Measurements from ENCODE around the gene GJC1. TPM values are rescaled to one million over a fixed set of nuclear protein-coding genes. Genes with fewer than 3 reads are reported as not detected.

GJC1 gene
- total and polyA plus RNA-seq, 2 donors (not counting 1 experiment from before 2014, with no cell fraction given) = 33.9 to 97.3 TPM

- no peak for TF ChIP-seq EZH2 (IDR thresholded peaks at IDR 0.05; ENCODE audit: low read length, missing control alignments)
- TF ChIP-seq, protein P1, sequence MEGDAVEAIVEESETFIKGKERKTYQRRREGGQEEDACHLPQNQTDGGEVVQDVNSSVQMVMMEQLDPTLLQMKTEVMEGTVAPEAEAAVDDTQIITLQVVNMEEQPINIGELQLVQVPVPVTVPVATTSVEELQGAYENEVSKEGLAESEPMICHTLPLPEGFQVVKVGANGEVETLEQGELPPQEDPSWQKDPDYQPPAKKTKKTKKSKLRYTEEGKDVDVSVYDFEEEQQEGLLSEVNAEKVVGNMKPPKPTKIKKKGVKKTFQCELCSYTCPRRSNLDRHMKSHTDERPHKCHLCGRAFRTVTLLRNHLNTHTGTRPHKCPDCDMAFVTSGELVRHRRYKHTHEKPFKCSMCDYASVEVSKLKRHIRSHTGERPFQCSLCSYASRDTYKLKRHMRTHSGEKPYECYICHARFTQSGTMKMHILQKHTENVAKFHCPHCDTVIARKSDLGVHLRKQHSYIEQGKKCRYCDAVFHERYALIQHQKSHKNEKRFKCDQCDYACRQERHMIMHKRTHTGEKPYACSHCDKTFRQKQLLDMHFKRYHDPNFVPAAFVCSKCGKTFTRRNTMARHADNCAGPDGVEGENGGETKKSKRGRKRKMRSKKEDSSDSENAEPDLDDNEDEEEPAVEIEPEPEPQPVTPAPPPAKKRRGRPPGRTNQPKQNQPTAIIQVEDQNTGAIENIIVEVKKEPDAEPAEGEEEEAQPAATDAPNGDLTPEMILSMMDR (conservative IDR thresholded peaks at IDR 0.05 in 1 of 2, IDR thresholded peaks at IDR 0.05 in 1 of 2; ENCODE audit: low read depth in 1 of 2, low read length in 2 of 2) = no peak
- H3K4me2 ChIP-seq (ENCODE audit: extremely low read depth, insufficient read depth, low read length) = no peak overlapping the region
- no peaks in the 10 kb centered on the region for H4K20me1 ChIP-seq (ENCODE audit: control insufficient read depth, extremely low read depth, insufficient read depth, low read length)
- no peaks in the 10 kb centered on the region for H3K9me3 ChIP-seq (ENCODE audit: control insufficient read depth, insufficient read depth, low read depth, low read length)
- H3K4me3 ChIP-seq (replicated peaks in 1 of 4; ENCODE audit: control extremely low read depth in 1 of 4, insufficient read depth in 1 of 4, low read depth in 3 of 4, low read length in 4 of 4) = no peak overlapping the region
- peaks cover 19% of the 10 kb centered on the region for H3K36me3 ChIP-seq (ENCODE audit: control insufficient read depth, insufficient read depth, low read length)
- no peak overlapping the region for H2AFZ ChIP-seq (ENCODE audit: low read length)
- no peaks in the 10 kb centered on the region for H3K27me3 ChIP-seq (ENCODE audit: control insufficient read depth, insufficient read depth, low read length)
- no peak overlapping the region for H3K27ac ChIP-seq (ENCODE audit: insufficient read depth, low read length)
- no peak overlapping the region for H3K9ac ChIP-seq (ENCODE audit: insufficient read depth, low read length)
- DNase-seq (ENCODE audit: low read depth in 2 of 2) = no peak
- no peaks in the 10 kb centered on the region for H3K79me2 ChIP-seq (ENCODE audit: control insufficient read depth, insufficient read depth, low read length)
- no peaks in the 10 kb centered on the region for H3K4me1 ChIP-seq (ENCODE audit: control insufficient read depth, extremely low read depth, insufficient read depth, low read length)
Observed at GRCh38 chr17:44850612-44851011, 20.5 kb upstream of the GJC1 start.

- Histone ChIP-seq H3K27ac (ENCODE audit: insufficient read depth, low read length) (no peak overlapping the region), H3K79me2 (ENCODE audit: control insufficient read depth, insufficient read depth, low read length) (no peaks in the 10 kb centered on the region), H3K4me2 (ENCODE audit: extremely low read depth, insufficient read depth, low read length) (no peak overlapping the region), H3K36me3 (ENCODE audit: control insufficient read depth, insufficient read depth, low read length) (peaks cover 19% of the 10 kb centered on the region), H3K27me3 (ENCODE audit: control insufficient read depth, insufficient read depth, low read length) (no peaks in the 10 kb centered on the region), H3K9me3 (ENCODE audit: control insufficient read depth, insufficient read depth, low read depth, low read length) (no peaks in the 10 kb centered on the region), H3K9ac (ENCODE audit: insufficient read depth, low read length) (no peak overlapping the region), H4K20me1 (ENCODE audit: control insufficient read depth, extremely low read depth, insufficient read depth, low read length) (no peaks in the 10 kb centered on the region), H3K4me1 (ENCODE audit: control insufficient read depth, extremely low read depth, insufficient read depth, low read length) (peaks cover 2% of the 10 kb centered on the region), H3K4me3 (replicated peaks in 1 of 4; ENCODE audit: control extremely low read depth in 1 of 4, insufficient read depth in 1 of 4, low read depth in 3 of 4, low read length in 4 of 4) (no peak overlapping the region), H2AFZ (ENCODE audit: low read length) (no peak overlapping the region)
- no peak for DNase-seq (ENCODE audit: low read depth in 2 of 2)
- no peak for TF ChIP-seq EZH2 (IDR thresholded peaks at IDR 0.05; ENCODE audit: low read length, missing control alignments)
- TF ChIP-seq, protein P1 (conservative IDR thresholded peaks at IDR 0.05 in 1 of 2, IDR thresholded peaks at IDR 0.05 in 1 of 2; ENCODE audit: low read depth in 1 of 2, low read length in 2 of 2) = no peak
Observed at GRCh38 chr17:44850025-44850424, 19.9 kb upstream of the GJC1 start.

GRCh38 chr17:44848961-44849489 is 18.9 kb upstream of the GJC1 start:
- TF ChIP-seq EZH2 (IDR thresholded peaks at IDR 0.05; ENCODE audit: low read length, missing control alignments) = no peak
- TF ChIP-seq, protein P1 (conservative IDR thresholded peaks at IDR 0.05 in 1 of 2, IDR thresholded peaks at IDR 0.05 in 1 of 2; ENCODE audit: low read depth in 1 of 2, low read length in 2 of 2) = no peak
- Histone ChIP-seq H2AFZ (ENCODE audit: low read length) (no peak overlapping the region), H3K9ac (ENCODE audit: insufficient read depth, low read length) (no peak overlapping the region), H3K9me3 (ENCODE audit: control insufficient read depth, insufficient read depth, low read depth, low read length) (no peaks in the 10 kb centered on the region), H3K4me3 (replicated peaks in 1 of 4; ENCODE audit: control extremely low read depth in 1 of 4, insufficient read depth in 1 of 4, low read depth in 3 of 4, low read length in 4 of 4) (no peak overlapping the region), H3K4me2 (ENCODE audit: extremely low read depth, insufficient read depth, low read length) (no peak overlapping the region), H3K36me3 (ENCODE audit: control insufficient read depth, insufficient read depth, low read length) (peaks cover 15% of the 10 kb centered on the region), H3K27ac (ENCODE audit: insufficient read depth, low read length) (no peak overlapping the region), H3K79me2 (ENCODE audit: control insufficient read depth, insufficient read depth, low read length) (no peaks in the 10 kb centered on the region), H3K27me3 (ENCODE audit: control insufficient read depth, insufficient read depth, low read length) (no peaks in the 10 kb centered on the region), H3K4me1 (ENCODE audit: control insufficient read depth, extremely low read depth, insufficient read depth, low read length) (peaks cover 9% of the 10 kb centered on the region), H4K20me1 (ENCODE audit: control insufficient read depth, extremely low read depth, insufficient read depth, low read length) (no peaks in the 10 kb centered on the region)
- no peak for DNase-seq (ENCODE audit: low read depth in 2 of 2)
